UCSD-AML1 (cell line): ENCODE results near the gene EMP1.
"Not testable (repeated sequence)": the region's sequence is repeated elsewhere in the genome, so short reads cannot be mapped to it uniquely, and the experiment has no call there.

Source experiments
- DNase-seq: peaks from one replicate; lab custom pipeline; 2025; ENCODE audit not compliant: unreplicated experiment; lab: John Stamatoyannopoulos, UW

EMP1 gene

DNA sequence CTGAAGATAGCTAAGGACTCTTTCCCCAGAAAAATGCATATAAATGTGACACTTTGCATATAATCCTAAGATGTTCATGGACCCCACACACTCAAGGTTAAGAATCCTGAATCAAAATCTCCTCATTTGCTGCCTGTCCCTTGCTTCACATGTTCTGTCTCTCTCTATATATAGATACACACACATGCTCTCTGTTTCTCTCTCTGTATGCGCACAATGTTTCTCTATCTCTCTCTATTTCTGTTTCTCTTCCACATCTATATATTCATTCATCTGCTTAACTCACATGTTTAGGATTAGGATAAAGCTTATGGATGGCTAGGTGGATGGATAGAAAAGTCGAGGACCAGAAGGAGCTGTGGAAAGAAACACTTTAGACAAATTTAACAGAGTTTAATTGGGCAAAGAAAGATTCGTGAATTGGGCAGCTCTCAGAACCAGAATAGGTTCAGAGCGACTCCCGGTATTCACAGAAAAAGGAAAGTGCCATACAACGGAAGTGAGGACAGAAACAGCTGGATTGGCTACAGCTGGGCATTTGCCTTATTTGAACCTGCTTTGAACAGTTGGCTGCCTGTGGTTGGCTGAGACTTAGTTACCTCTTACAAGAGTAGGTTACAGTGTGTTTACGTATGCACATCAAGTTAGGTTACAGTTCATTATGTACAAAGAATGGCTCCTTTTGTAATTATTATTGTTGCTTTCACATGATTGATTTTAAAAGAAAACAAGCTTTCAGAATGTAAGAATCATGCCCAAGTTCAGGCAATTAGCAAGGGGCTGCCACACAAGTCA, 57.6 kb downstream of the EMP1 start:
- DNase-seq = no peak

- DNase-seq = peak; percentile 90
These were observed 59.5 kb downstream of the EMP1 start for GRCh38 chr12:13255792-13256691.

DNA sequence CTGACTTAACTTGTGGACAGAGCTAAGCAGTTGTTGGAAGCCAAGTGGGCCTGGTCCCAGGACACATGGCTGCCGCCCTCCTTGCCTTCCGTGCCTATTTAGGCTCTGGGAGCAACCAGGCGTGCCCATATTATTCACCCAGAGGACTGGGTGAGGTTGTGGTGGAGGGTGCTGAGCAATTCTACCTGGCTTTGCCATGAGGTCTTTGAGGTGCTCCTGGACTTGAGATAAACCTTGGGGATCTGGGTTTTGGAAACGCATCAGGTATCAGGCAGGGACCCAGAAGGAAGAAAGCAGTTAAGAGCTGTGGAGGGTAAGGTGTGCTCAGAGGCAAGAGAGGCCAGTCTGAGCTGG, 60.1 kb downstream of the EMP1 start:
- no peak for DNase-seq

GRCh38 chr12:13257356-13257875, 60.9 kb downstream of the EMP1 start:
- DNase-seq = no peak

GRCh38 chr12:13258197-13258596, 61.7 kb downstream of the EMP1 start:
- DNase-seq = no peak

GRCh38 chr12:13258717-13259119, 62.2 kb downstream of the EMP1 start:
- DNase-seq = no peak

DNA sequence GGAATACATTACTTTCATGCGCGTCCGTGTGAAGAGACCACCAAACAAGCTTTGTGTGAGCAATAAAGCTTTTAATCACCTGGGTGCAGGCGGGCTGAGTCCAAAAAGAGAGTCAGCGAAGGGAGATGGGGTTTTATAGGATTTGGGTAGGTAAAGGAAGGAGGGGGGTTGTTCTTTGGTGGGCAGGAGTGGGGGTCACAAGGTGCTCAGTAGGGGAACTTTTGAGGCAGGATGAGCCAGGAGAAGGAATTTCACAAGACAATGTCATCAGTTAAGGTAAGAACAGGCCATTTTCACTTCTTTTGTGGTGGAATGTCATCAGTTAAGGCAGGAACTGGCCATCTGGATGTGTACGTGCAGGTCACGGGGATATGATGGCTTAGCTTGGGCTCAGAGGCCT, 63.1 kb downstream of the EMP1 start:
- DNase-seq = not testable (repeated sequence)

DNA sequence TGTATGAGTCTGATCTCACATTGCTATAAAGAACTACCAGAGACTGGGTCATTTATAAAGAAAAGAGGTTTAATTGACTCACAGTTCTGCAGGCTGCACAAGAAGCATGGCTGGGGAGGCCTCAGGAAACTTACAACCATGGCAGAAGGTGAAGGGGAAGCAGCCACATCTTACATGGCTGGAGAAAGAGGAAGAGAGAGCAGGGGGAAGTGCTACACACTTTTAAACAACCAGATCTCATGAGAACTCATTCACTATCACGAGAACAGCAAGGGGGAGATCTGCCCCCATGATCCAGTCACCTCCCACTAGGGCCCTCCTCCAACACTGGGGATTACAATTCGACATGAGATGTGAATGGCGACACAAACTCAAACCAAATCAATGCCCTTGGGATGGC, 71.3 kb downstream of the EMP1 start:
- not testable (repeated sequence) for DNase-seq

GRCh38 chr12:13268581-13268980, 72.1 kb downstream of the EMP1 start:
- no peak for DNase-seq
